GM19328 (cell line): ENCODE measurements around the gene ZNF516.
"Not testable (repeated sequence)": the region's sequence is repeated elsewhere in the genome, so short reads cannot be mapped to it uniquely, and the experiment has no call there.

Experiments used
- ATAC-seq: cut with Tn5 transposase; IDR thresholded peaks from one replicate; pipeline ENCODE4 v1.9.1; 2021; ENCODE audit warnings: mild to moderate bottlenecking, moderate library complexity; ENCODE audit not compliant: unreplicated experiment

ZNF516 gene

DNA sequence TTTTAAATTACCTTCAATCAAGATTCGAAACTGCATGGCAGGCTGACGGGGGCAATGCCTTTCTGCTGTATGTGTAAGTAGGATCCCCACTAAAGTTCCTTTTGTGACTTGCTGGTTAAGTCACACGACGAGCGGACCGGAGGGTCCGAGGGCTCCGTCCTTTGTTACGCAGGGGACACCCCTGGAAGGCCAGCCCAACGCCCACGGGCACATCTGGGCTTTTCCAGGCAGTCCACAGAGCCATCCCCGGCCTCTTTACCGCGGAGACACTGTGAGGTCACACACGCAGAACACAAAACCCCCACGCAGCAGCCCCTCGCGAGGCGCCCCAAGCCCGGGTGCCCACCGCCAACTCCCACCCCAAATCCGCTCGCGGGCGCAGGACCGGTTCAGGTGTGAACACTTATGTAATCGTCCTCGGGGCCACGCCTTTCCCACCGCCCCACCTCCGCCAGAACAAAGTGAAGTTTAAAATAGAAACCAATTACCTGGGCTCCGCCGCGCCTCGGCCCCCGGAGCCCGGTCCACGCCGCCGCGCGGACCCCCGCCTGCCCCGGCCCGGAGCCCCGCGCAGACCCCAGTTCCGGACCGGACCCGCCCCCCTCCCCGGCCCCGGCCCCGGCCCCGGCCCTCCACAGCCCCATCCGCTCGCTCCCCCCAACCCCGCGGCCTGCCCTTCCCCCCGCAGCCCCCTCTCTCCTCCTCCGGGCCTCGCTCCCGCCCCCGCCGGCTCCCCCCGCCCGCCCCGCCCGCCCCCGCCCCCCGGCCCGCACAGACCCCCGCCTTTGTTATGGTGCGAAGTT is 4.2 kb downstream of the ZNF516 start:
- ATAC-seq: no peak

DNA sequence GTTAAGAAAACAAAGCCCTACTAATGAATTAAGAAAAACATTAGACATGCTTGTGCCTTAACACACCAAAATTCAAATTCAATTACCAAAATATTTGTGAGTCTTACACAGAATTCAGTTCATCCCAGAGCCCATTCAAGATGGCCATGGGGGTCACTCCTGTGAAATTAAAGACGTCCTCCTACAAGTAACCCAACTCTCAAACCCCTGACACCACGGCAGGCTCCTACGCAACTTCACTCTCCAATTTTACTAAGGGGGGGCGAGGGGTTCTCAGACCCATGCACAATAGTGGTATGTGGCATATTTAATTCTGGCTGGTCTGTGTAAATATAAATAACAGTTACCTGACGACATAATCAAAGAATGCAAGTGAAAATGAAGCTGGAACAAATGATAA is 5.0 kb downstream of the ZNF516 start:
- no peak for ATAC-seq

DNA sequence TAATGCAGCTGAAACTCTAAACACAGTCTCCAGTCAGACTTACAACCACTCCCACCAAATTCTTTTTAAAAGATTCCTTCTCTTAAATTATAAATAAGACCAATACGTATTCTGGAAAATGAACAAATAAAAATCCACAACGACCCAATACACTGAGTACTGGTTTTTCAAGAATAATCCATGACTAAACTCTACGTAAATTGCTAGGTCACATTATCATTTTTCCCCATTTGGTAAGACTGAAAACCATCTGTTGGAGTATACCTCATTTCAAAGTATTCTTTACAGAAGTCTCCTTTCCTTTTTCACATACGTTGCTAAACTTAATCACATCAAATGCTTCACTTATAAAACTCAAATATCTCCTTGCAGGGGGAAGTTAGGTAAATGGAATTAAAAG is 6.0 kb downstream of the ZNF516 start:
- no peak for ATAC-seq

GRCh38 chr18:76488190-76488589 is 6.9 kb downstream of the ZNF516 start:
- ATAC-seq: no peak

DNA sequence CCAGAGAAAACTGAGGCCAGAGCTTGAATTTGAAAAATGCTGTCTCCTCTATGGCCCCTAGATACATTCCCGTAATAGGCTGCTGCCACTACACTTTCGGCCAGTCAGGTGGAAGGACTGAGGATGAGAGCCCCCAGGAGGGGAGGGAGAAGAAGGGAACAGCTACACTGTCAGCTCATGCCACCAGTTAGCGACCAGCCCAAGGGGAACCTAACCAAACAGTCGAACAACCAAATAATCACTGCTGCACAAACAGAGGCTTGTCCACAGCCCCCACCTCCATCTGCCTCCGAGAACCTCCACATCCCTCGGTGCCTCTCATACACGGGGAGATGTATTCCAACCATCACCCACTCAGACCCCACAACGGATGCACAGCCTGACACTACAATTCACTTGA is 7.3 kb downstream of the ZNF516 start:
- no peak for ATAC-seq

DNA sequence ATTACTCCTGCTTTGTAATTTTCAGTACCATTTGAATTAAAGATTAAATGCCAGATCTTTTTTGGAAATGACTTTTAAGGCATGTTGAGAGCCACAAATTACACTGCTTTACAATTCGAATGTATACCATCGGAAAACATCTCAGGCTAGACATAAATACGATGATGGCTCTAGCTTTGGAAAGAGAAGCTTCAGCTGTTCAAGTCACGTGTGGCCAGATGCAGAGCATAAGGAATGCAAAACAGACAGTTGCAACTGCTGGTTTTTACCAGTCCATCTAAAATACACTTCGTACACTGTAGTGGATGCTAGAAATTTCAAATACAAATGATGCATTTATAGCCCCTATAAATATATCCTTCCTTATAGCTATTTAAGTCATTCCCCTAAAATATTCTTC is 8.0 kb downstream of the ZNF516 start:
- no peak for ATAC-seq

DNA sequence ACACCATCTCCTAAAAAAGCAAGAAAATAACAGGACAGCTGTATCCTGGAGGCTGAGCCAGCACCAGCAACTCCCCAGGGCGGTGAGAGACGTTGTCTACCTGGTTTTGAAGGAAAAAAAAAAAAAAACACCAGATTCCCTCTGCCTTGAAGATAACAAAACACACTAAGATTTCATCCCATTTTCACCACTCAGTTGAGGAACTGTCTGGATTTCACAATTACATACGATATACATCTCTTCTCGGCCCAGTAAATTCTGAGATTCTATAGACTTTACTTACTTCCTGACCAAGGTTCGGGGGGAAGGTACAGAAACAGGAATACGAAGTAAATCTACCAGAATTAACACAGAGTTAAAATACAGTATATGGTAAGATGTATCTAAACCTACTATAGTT is 8.5 kb downstream of the ZNF516 start:
- no peak for ATAC-seq

DNA sequence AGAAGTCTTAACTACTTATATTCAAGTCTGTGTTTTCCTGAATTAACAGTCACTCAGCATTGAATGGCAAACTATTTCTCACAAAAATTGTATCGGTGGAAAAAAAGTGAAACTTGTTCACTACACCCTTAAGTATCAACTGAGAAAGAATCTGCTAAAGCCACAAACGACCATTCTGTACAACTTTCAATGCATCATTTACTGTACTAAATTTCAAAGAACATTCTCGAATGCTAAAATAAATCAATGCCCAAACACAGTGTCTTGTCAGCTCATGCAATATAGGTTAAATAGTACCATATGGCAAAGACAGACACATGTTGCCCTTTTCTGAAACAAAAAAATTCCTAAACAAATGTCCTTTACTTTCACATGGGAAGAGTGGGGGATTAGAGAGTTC is 9.0 kb downstream of the ZNF516 start:
- no peak for ATAC-seq

DNA sequence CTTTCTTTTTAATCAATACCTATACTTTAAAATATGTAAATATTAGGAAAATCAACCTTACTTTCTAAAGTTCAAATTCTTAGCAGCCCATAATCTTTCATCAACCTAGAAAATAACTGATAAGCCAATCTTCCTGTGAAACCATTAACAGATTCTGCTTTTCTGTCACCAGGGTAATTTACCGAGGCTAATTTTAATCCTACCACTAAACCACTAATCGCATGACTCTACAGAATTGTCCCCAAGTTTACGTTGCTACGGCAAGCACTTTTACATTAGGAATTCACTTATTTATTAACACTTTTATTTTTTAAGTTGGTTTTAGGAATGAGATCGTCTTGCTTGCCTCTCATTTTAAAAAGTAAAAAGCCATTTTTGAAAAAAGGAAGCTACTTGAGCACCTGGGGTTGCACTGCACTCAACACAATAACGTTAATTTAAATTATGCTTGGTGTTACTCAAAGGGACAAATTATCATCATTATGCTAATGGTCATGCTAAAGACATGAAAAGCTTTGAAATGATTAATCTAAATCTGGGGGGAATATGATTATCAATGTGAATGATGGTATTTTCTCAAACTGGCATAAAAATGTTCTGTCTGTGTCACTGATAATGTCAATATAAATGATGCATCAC is 10.2 kb downstream of the ZNF516 start:
- no peak for ATAC-seq

DNA sequence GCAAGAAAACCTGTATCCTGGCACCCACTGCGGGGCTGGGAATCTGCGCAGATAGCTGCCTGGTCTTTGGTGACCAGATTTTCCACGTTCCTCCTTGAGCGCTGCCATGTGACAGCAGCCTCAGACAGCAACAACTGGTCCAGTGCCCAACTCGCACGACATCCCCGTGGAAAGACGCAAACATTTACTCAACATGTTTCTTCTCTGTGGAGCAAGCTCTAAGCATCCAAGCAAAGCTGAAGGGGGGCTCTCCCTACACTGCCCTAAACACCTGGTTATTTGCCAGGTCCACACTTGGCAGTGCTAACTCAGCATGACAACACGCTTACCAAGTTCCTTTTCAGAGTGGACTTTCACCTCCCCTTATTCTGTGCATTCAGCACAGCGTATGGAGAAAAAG is 11.3 kb downstream of the ZNF516 start:
- no peak for ATAC-seq

- no peak for ATAC-seq
Observed at GRCh38 chr18:76482971-76483691, 11.9 kb downstream of the ZNF516 start.

- no peak for ATAC-seq
Observed at GRCh38 chr18:76482267-76482666, 12.8 kb downstream of the ZNF516 start.

DNA sequence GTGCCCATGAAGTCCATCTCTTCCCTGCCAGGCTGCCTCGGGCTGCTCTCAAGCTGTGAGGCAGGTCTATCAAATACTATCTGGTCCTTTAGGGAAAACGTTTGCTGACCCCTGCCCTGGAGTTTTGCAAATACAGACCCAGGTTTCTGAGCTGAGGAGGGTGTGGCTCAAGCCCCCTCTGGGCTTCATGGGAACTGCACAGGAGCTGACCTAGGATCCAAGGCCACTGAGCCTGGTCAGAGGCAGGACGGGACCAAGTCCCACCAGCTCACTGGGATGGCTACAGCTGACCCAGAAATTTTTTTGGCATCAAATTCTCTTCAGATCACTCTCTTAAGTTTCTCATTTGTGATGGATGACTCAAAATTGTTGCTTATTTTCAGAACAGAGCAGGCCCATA is 14.1 kb downstream of the ZNF516 start:
- ATAC-seq: no peak

DNA sequence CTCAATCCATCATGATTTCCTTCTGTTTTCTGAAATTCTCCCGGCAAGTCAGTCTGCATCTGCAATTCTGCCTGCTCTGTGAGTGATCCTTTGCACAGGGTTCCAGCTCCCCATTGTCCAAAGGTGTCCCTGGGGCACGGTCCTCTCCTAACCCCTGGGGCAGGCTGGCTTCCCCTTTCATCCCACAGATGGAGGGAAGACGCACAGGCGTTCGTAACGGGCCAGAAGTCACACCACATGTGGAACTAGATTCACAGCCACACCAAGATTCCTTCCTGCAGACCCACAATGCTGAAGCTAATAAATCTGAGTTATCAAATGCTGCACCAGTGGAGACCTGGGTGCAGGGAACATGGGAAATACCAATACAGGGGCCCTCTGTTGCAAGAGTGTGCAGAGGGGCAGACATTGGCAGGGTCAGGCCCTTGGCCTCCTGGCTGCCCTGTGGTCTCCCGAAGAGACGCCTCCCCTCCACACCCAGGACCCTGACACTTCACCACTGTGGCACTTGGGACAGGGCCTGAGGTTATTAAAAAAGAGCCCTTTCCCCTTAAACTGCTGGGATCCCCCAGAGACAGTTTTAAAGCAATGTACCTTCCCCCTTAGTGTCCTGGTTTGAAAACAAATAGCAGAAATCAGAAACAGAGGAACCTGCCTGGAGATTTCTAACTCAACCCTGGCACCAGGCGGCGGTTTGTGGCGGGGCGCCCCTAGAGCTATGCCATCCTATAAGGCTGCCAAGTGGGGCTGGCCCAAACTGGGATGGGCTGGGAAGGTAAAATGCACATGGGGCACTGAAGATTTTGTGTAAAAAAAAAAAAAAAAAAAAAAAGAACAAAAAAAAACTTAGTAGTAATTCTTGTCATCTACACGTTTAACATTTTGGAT is 15.4 kb downstream of the ZNF516 start:
- ATAC-seq: no peak

DNA sequence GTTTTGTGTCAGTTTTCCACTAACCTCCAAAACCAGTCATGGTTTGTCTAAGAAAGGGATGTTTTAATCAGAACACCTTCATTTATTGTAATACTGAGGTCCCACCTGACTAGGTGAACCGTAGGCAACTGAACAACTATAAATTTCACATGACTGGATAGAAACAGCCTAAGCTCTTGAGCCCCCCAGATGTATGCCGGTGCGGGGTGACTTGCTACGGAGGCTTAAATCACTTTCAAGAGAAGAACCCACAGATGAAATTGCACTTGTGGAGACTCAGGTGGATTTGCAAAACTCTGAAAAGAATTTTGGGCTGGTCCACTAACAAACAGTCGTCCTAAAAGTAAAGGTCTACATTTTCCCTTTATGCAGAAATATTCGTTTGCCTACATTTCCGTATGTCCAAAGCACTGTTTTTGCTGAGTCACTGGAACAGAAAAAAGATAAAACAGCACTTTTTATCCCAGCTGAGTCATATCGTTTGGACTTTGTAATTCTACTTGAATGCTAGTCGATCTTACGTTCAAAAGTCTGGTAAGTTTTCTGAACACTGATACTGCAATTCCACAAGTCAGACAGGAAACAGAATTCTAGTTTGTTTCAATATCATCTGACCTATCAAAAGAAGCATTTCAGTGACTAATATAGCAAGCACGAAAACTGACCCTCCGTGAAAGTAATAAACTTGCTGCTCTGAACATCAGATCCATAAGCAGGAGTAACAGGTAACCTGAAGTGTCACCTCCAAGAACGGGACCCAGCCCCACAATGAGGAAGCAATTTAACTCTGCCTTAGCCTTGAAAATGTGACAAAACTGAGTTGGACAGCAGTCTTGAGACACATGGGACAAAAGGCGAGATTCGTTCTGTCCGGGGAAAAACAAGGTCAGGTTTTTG is 18.1 kb downstream of the ZNF516 start:
- peak; percentile 55 for ATAC-seq

- ATAC-seq: no peak
Observed at GRCh38 chr18:76475450-76476194, 19.4 kb downstream of the ZNF516 start.

DNA sequence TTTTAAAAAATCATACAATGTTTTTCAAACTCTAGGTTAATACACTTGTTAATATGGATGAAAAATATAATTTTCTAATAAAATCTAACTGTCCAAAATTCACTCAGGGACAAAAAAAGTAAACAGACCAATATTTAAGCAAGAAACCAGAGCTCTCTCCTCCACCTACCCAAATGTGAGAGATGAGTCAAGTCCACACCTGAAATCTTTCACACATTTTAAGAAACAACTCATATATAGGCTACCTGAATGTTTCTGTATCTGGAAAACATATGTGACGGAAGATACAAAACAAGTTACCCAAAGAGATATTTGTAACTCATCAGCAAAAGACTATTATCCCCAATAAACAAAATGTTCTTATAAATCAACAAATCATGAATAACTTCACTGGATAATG is 20.2 kb downstream of the ZNF516 start:
- ATAC-seq: no peak

GRCh38 chr18:76473521-76473920 is 21.5 kb downstream of the ZNF516 start:
- ATAC-seq: not testable (repeated sequence)

DNA sequence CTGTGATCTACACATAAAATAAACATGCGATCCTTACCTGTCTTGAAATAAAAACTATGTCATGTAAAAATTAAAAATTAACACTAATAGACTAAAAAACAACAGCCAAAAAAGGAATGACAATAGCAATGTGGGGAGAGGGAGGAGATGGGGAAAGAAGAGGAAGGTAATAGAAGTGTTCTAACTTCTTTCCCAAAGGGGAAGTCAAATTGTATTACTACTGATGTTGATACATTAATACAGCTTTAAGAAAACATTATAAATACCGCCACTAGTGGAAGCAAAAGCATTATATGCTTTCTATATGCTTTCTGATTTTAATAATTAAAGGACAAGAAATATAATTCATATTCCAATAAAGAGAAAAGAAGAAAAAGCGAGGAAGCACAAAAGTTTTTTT is 22.2 kb downstream of the ZNF516 start:
- ATAC-seq: no peak
